CD4-positive, alpha-beta T cell (primary cell): Measurements from ENCODE around the gene NEGR1. TPM values are rescaled to one million over a fixed set of nuclear protein-coding genes. Genes with fewer than 3 reads are reported as not detected.

ENCODE experiments used
- ATAC-seq: fragments of 200-7000 bp; cut with Tn5 transposase; one replicate; pipeline ENCODE4 v1.10.0; 2022; ENCODE audit warnings: mild to moderate bottlenecking; ENCODE audit not compliant: poor library complexity
- CTCF ChIA-PET: fragments of 350-600 bp; sonication (Branson Sonifier 250); formaldehyde crosslinking; loops from one replicate; lab custom pipeline; 2021; ENCODE audit warnings: antibody characterized with exemption, inconsistent platforms; lab: Charles Lee
- POLR2A ChIA-PET: fragments of 350-600 bp; sonication (Branson Sonifier 250); formaldehyde crosslinking; loops from one replicate; lab custom pipeline; 2021; ENCODE audit warnings: antibody characterized with exemption, inconsistent platforms; lab: Charles Lee
- DNase-seq, 14 experiments: peaks; one replicate each; pipeline ENCODE4 v3.0.0-alpha.2; 2013 to 2020; ENCODE audit warnings: mixed read lengths in 2 of 14
- H3K27ac ChIP-seq, 2 donors: one replicate each; pipeline versions ENCODE4 v1.5.1 to v1.7.0; 2013; ENCODE audit warnings: low read length in 2 of 2, low read depth in 1 of 2, mild to moderate bottlenecking in 1 of 2
- H3K27me3 ChIP-seq, 2 experiments: 1 replicate in 1 of 2; 2 replicates in 1 of 2; pipeline versions ENCODE4 v1.6.1 to v1.7.0; 2013; ENCODE audit warnings: low read length in 2 of 2, control low read depth in 1 of 2, mild to moderate bottlenecking in 1 of 2, moderate library complexity in 1 of 2; ENCODE audit not compliant: insufficient read depth in 2 of 2, control insufficient read depth in 1 of 2
- H3K36me3 ChIP-seq: one replicate; pipeline ENCODE4 v1.6.1; 2013; ENCODE audit warnings: low read length, control low read depth; ENCODE audit not compliant: insufficient read depth
- H3K4me1 ChIP-seq: one replicate; pipeline ENCODE4 v1.6.1; 2013; ENCODE audit warnings: low read length, control low read depth; ENCODE audit not compliant: insufficient read depth
- H3K4me3 ChIP-seq: one replicate; pipeline ENCODE4 v1.5.1; 2013; ENCODE audit warnings: mild to moderate bottlenecking, low read length, moderate library complexity
- H3K9me3 ChIP-seq, 2 experiments: 1 replicate in 1 of 2; 2 replicates in 1 of 2; pipeline versions ENCODE4 v1.6.1 to v1.7.0; 2013; ENCODE audit warnings: low read length in 2 of 2, mild to moderate bottlenecking in 2 of 2, control low read depth in 1 of 2, moderate library complexity in 1 of 2; ENCODE audit not compliant: control insufficient read depth in 1 of 2, insufficient read depth in 1 of 2
- H3K27ac Mint-ChIP-seq: one replicate; pipeline ENCODE4 v1.8.0; 2020; ENCODE audit warnings: mixed read lengths
- H3K27me3 Mint-ChIP-seq: one replicate; pipeline ENCODE4 v1.8.0; 2021; ENCODE audit warnings: mixed read lengths
- H3K36me3 Mint-ChIP-seq: one replicate; pipeline ENCODE4 v1.8.0; 2021; ENCODE audit warnings: low read depth, mixed read lengths
- H3K4me1 Mint-ChIP-seq: one replicate; pipeline ENCODE4 v1.8.0; 2021; ENCODE audit warnings: low read depth, mixed read lengths
- H3K4me3 Mint-ChIP-seq: one replicate; pipeline ENCODE4 v1.8.0; 2020; ENCODE audit warnings: mild to moderate bottlenecking, mixed read lengths
- H3K9me3 Mint-ChIP-seq: one replicate; pipeline ENCODE4 v1.8.0; 2020; ENCODE audit warnings: mixed read lengths
- CTCF ChIP-seq: fragments of 200-600 bp; IDR thresholded peaks from one replicate; pipeline ENCODE4 v1.8.0; 2022; ENCODE audit warnings: antibody characterized with exemption, mild to moderate bottlenecking
- intact Hi-C, 2 experiments: fragments of 100-400 bp; cut with DNase I in 1 of 2; cut with micrococcal nuclease in 1 of 2; formaldehyde crosslinking; loops; one replicate each; pipeline versions ENCODE4 v1.15.1 to v1.9.0; 2023 to 2025; cut with DNase I, micrococcal nuclease
- total RNA-seq, 174 experiments: library from RNA in 2 of 174; stranded (reverse) in 2 of 174; gene quantifications; one replicate each; pipeline ENCODE4 v1.2.3 and lab custom pipeline; 2021 to 2026

Gene NEGR1
- total RNA-seq, 2 experiments from 2014 or later, result 0.03 TPM

DNA sequence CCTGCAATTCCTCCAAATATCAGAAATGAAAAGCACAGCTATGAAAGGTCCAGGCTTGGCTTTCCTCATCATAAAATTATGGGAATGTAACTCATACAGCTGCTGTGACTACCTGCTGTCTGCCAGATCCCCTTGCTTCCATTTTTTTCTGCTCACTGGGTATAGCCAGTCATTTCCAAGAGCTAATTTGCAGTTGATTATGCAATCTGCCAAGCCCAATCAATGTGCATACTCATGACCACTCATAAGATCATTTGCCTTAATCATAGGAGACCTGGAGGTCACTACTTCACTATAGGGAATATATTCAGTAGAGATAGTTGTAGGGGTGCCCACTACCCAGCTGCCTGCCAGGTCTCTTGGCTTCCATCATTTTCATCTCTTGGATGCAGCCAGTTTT is 783.8 kb downstream of the NEGR1 start:
- no peaks in the 10 kb centered on the region for H3K27me3 Mint-ChIP-seq
- intact Hi-C loops, result no loop called here
- no peaks in the 10 kb centered on the region for H3K9me3 ChIP-seq
- ATAC-seq (no peak), DNase-seq (no peak)
- POLR2A ChIA-PET, result no interaction called here
- CTCF ChIA-PET, result no interaction called here
- no peak overlapping the region for H3K27ac ChIP-seq
- H3K27ac Mint-ChIP-seq, result no peak overlapping the region
- no peak for TF ChIP-seq CTCF
- no peak overlapping the region for H3K4me3 ChIP-seq
- H3K27me3 ChIP-seq, result no peaks in the 10 kb centered on the region
- H3K4me1 ChIP-seq, result no peaks in the 10 kb centered on the region
- H3K9me3 Mint-ChIP-seq, result peaks cover 2% of the 10 kb centered on the region
- no peaks in the 10 kb centered on the region for H3K36me3 ChIP-seq
- H3K4me3 Mint-ChIP-seq, result no peak overlapping the region
- no peaks in the 10 kb centered on the region for H3K4me1 Mint-ChIP-seq
- no peaks in the 10 kb centered on the region for H3K36me3 Mint-ChIP-seq

GRCh38 chr1:71494163-71494562 is 788.2 kb downstream of the NEGR1 start:
- Histone ChIP-seq H3K4me3 (no peak overlapping the region), H3K36me3 (no peaks in the 10 kb centered on the region), H3K27ac (no peak overlapping the region), H3K9me3 (no peaks in the 10 kb centered on the region), H3K4me1 (no peaks in the 10 kb centered on the region), H3K27me3 (no peaks in the 10 kb centered on the region)
- H3K27me3 Mint-ChIP-seq, result no peaks in the 10 kb centered on the region
- DNase-seq, result no peak
- H3K4me1 Mint-ChIP-seq, result no peaks in the 10 kb centered on the region
- H3K27ac Mint-ChIP-seq, result no peak overlapping the region
- ATAC-seq, result no peak
- TF ChIP-seq CTCF, result no peak
- H3K9me3 Mint-ChIP-seq, result no peaks in the 10 kb centered on the region
- ChIA-PET CTCF (no interaction called here), POLR2A (no interaction called here)
- H3K4me3 Mint-ChIP-seq, result no peak overlapping the region
- intact Hi-C loops, result no loop called here
- H3K36me3 Mint-ChIP-seq, result no peaks in the 10 kb centered on the region

DNA sequence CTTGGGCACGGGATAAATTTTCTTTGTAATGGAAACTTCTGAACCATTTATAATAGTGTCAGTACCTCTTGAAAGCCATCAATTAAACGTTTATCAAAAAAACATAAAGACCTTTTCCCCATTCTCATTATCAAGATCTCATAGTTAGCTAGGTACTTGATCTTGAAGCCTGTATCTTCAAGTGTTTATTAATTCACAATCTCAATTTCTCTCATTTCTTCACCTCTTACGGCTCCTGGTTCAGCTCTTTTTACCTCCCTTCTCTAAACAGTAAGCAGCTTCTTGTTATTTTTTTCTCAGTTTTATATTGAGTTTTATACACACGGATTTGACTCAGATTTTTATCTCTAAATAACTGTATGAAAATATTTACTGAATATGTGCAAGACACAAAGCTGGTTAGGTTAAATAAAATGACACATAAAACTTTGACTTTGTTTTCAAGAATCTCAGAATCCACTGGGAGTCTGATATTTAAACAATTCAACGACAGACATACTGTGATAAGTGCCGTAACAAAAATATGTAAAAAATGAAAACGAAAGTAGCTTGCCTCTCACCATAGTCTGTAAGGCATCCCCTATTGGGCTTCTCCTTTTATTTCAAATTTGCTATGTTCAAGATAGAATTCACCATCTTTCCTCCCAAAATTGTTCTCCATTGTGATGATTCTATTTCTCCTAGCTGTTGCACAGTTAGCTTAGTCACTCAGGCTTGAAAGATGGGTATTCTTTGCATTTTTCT is 789.9 kb downstream of the NEGR1 start:
- no peaks in the 10 kb centered on the region for H3K9me3 ChIP-seq
- no peaks in the 10 kb centered on the region for H3K4me1 Mint-ChIP-seq
- H3K36me3 Mint-ChIP-seq, result no peaks in the 10 kb centered on the region
- ChIA-PET POLR2A (no interaction called here), CTCF (no interaction called here)
- no peaks in the 10 kb centered on the region for H3K36me3 ChIP-seq
- no peak overlapping the region for H3K27ac Mint-ChIP-seq
- no peak overlapping the region for H3K4me3 Mint-ChIP-seq
- no peak for DNase-seq
- H3K27me3 Mint-ChIP-seq, result no peaks in the 10 kb centered on the region
- ATAC-seq, result no peak
- no peaks in the 10 kb centered on the region for H3K4me1 ChIP-seq
- H3K27me3 ChIP-seq, result no peaks in the 10 kb centered on the region
- H3K27ac ChIP-seq, result no peak overlapping the region
- TF ChIP-seq CTCF, result no peak
- H3K4me3 ChIP-seq, result no peak overlapping the region
- intact Hi-C loops, result no loop called here
- H3K9me3 Mint-ChIP-seq, result no peaks in the 10 kb centered on the region
